ENCODE results near the gene PCDHGB3.

DNA sequence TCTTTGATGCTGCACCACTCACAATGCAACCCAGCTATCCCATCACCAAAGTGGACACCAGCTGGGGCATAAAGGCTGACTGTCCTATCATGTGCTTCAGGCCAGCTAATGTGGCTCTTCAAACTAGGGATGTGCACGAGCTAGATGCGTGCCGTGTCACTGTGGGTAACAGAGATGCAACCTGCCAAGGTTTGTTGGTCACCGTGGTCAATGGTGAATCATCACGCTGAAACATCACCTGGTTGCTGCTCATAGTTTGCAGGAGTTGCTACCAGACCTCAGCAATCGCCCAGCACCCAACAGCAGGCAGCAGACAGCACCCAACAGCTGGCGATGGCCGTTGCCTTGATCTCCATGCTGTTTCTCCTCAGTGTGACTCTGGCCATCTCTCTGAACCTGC, 41.8 kb upstream of the PCDHGB3 start:
- TF ChIP-seq, protein P1, sequence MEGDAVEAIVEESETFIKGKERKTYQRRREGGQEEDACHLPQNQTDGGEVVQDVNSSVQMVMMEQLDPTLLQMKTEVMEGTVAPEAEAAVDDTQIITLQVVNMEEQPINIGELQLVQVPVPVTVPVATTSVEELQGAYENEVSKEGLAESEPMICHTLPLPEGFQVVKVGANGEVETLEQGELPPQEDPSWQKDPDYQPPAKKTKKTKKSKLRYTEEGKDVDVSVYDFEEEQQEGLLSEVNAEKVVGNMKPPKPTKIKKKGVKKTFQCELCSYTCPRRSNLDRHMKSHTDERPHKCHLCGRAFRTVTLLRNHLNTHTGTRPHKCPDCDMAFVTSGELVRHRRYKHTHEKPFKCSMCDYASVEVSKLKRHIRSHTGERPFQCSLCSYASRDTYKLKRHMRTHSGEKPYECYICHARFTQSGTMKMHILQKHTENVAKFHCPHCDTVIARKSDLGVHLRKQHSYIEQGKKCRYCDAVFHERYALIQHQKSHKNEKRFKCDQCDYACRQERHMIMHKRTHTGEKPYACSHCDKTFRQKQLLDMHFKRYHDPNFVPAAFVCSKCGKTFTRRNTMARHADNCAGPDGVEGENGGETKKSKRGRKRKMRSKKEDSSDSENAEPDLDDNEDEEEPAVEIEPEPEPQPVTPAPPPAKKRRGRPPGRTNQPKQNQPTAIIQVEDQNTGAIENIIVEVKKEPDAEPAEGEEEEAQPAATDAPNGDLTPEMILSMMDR (IDR thresholded peaks at IDR 0.05; ENCODE audit: insufficient read depth, low read length), result no peak
- no peak for TF ChIP-seq POLR2AphosphoS5 (IDR thresholded peaks at IDR 0.05; ENCODE audit: low read depth)

All from HL-60 (cell line).